ENCODE measurements around the gene SAT2.

GRCh38 chr17:7586673-7587419 is 40.8 kb downstream of the SAT2 start:
- TF ChIP-seq CTCF (IDR thresholded peaks at IDR 0.05) (no peak), POLR2A (IDR thresholded peaks at IDR 0.05) (no peak)
